GM23338 (cell line): ENCODE measurements around the gene TBC1D14. TPM values are rescaled to one million over a fixed set of nuclear protein-coding genes. Genes with fewer than 3 reads are reported as not detected.

Experiments used
- ATAC-seq: fragments of 200-7000 bp; cut with Tn5 transposase; 3 replicates; pipeline ENCODE4 v1.9.1; 2020
- DNase-seq: peaks from one replicate; pipeline ENCODE4 v3.0.0-alpha.2; 2015; ENCODE audit warnings: low spot score
- H2AFZ ChIP-seq: fragments of 200-600 bp; sonication (generic); 2 replicates; pipeline ENCODE4 v1.8.0; 2016; ENCODE audit warnings: antibody characterized with exemption, mild to moderate bottlenecking, moderate library complexity
- H3F3A ChIP-seq: fragments of 200-600 bp; sonication (generic); replicated peaks from 2 replicates; pipeline ENCODE4 v1.8.0; 2017; ENCODE audit warnings: antibody characterized with exemption, mixed run types, low read depth
- H3K27ac ChIP-seq: fragments of 200-600 bp; sonication (generic); 2 replicates; pipeline ENCODE4 v1.6.1; 2016; ENCODE audit warnings: low read depth
- H3K27me3 ChIP-seq: fragments of 200-600 bp; sonication (generic); 2 replicates; pipeline ENCODE4 v1.8.0; 2016; ENCODE audit warnings: mild to moderate bottlenecking, mixed run types, moderate library complexity; ENCODE audit not compliant: insufficient read depth
- H3K36me3 ChIP-seq: fragments of 200-600 bp; sonication (generic); 2 replicates; pipeline ENCODE4 v1.8.0; 2016; ENCODE audit warnings: mild to moderate bottlenecking; ENCODE audit not compliant: insufficient read depth
- H3K4me1 ChIP-seq: fragments of 200-600 bp; sonication (generic); 2 replicates; pipeline ENCODE4 v1.8.0; 2016; ENCODE audit warnings: mild to moderate bottlenecking, moderate library complexity; ENCODE audit not compliant: insufficient read depth
- H3K4me2 ChIP-seq: fragments of 200-600 bp; sonication (generic); 2 replicates; pipeline ENCODE4 v1.7.1; 2017; ENCODE audit warnings: mixed run types
- H3K4me3 ChIP-seq: fragments of 200-600 bp; sonication (generic); 2 replicates; pipeline ENCODE4 v1.6.1; 2016; ENCODE audit warnings: mixed run types
- H3K79me2 ChIP-seq: fragments of 200-600 bp; sonication (generic); replicated peaks from 2 replicates; pipeline ENCODE4 v1.8.0; 2017; ENCODE audit warnings: mild to moderate bottlenecking; ENCODE audit not compliant: insufficient read depth
- H3K9me2 ChIP-seq: fragments of 200-600 bp; sonication (generic); 2 replicates; pipeline ENCODE4 v1.8.0; 2017; ENCODE audit not compliant: insufficient read depth
- H4K20me1 ChIP-seq: fragments of 200-600 bp; sonication (generic); replicated peaks from 2 replicates; pipeline ENCODE4 v1.8.0; 2017; ENCODE audit warnings: mild to moderate bottlenecking; ENCODE audit not compliant: insufficient read depth
- H3K27ac Mint-ChIP-seq: 2 replicates; pipeline ENCODE4 v1.8.0; 2020; ENCODE audit warnings: inconsistent platforms, mild to moderate bottlenecking, moderate library complexity, mixed read lengths
- H3K27me3 Mint-ChIP-seq: 3 replicates; pipeline ENCODE4 v1.8.0; 2022; ENCODE audit warnings: low read depth, mild to moderate bottlenecking, moderate library complexity, mixed read lengths, inconsistent platforms; ENCODE audit not compliant: insufficient read depth, poor library complexity
- H3K36me3 Mint-ChIP-seq: 3 replicates; pipeline ENCODE4 v1.8.0; 2021; ENCODE audit warnings: low read depth, mild to moderate bottlenecking, inconsistent platforms, moderate library complexity, mixed read lengths
- H3K4me1 Mint-ChIP-seq: 3 replicates; pipeline ENCODE4 v1.8.0; 2020; ENCODE audit warnings: mild to moderate bottlenecking, inconsistent platforms, mixed read lengths
- H3K4me3 Mint-ChIP-seq: 3 replicates; pipeline ENCODE4 v1.8.0; 2021; ENCODE audit warnings: moderate library complexity, mild to moderate bottlenecking, inconsistent platforms, mixed read lengths
- H3K9me3 Mint-ChIP-seq: 3 replicates; pipeline ENCODE4 v1.8.0; 2020; ENCODE audit warnings: moderate library complexity, mild to moderate bottlenecking, inconsistent platforms, mixed read lengths
- CREB1 ChIP-seq: fragments of 250-450 bp; sonication (Bioruptor Pico); IDR thresholded peaks from 2 replicates; pipeline ENCODE4 v1.5.0; 2020; ENCODE audit warnings: low read depth, mild to moderate bottlenecking, moderate library complexity
- JUNB ChIP-seq: IDR thresholded peaks from one replicate; pipeline ENCODE4 v1.6.1; 2016; ENCODE audit warnings: antibody characterized with exemption; ENCODE audit not compliant: unreplicated experiment
- POLR2AphosphoS5 ChIP-seq: IDR thresholded peaks from 2 replicates; pipeline ENCODE4 v1.6.1; 2016; ENCODE audit warnings: antibody characterized with exemption, low read depth
- ZNF114 ChIP-seq: fragments of 250-450 bp; sonication (Bioruptor Pico); IDR thresholded peaks from 2 replicates; pipeline ENCODE4 v1.5.0; 2020; ENCODE audit warnings: mild to moderate bottlenecking, moderate library complexity
- ZNF331 ChIP-seq: fragments of 250-450 bp; sonication (Bioruptor Pico); IDR thresholded peaks from 2 replicates; pipeline ENCODE4 v1.5.0; 2020; ENCODE audit warnings: low read depth, mild to moderate bottlenecking, moderate library complexity
- polyA plus RNA-seq: library from polyadenylated mRNA; unstranded; fragments of >200 nt; fragmentation: Nextera tagmentation; extraction: Ambion mirVana; gene quantifications from 2 replicates; pipeline ENCODE4 v1.2.1, GENCODE V29; 2016
- total RNA-seq: library from RNA; depleted of rRNA; stranded (reverse); fragments of >200 nt; shearing (Covaris generic); gene quantifications from 2 replicates; pipeline ENCODE4 v1.2.3, GENCODE V29; 2014
- TF ChIP-seq, protein P1 (sequence below): fragments of 250-450 bp; sonication (Bioruptor Pico); IDR thresholded peaks from 2 replicates; pipeline ENCODE4 v1.5.0; 2020; ENCODE audit warnings: mild to moderate bottlenecking, moderate library complexity
- TF ChIP-seq, protein P2 (sequence below): IDR thresholded peaks from one replicate; pipeline ENCODE4 v1.6.1; 2018; ENCODE audit warnings: antibody characterized with exemption; ENCODE audit not compliant: unreplicated experiment

The TBC1D14 gene
- total and polyA plus RNA-seq, 2 experiments from 2014 or later: 18.2 to 59.7 TPM

DNA sequence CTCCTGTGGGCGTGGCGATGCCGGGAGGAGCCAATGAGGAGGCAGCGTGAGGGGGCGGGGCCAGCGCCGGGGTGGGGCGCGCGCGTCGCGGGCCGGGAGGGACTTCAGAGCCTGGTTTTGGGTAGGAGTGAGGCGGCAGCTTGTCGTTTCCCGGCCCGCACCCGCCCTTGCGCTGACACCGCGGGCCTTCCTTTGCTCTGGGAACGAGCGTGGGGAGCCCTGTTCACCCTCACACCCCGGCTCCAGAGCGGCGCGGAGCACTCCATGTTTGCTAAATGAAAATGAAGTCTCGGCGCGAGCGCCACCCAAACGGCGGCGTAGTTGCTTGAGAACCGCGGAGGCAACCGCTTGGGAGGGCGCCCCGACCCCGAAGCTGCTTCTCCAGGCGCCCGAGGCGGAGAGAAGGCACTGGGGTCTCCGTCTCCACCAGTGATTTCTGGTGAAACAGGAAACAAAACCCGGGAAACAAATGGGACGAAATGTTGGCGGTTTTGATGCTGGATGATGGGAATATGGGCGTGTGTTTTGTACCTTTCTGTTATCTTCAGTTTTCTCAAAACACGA lies 158.7 kb downstream of the TBC1D14 start (continued):
- TF ChIP-seq, protein P1, sequence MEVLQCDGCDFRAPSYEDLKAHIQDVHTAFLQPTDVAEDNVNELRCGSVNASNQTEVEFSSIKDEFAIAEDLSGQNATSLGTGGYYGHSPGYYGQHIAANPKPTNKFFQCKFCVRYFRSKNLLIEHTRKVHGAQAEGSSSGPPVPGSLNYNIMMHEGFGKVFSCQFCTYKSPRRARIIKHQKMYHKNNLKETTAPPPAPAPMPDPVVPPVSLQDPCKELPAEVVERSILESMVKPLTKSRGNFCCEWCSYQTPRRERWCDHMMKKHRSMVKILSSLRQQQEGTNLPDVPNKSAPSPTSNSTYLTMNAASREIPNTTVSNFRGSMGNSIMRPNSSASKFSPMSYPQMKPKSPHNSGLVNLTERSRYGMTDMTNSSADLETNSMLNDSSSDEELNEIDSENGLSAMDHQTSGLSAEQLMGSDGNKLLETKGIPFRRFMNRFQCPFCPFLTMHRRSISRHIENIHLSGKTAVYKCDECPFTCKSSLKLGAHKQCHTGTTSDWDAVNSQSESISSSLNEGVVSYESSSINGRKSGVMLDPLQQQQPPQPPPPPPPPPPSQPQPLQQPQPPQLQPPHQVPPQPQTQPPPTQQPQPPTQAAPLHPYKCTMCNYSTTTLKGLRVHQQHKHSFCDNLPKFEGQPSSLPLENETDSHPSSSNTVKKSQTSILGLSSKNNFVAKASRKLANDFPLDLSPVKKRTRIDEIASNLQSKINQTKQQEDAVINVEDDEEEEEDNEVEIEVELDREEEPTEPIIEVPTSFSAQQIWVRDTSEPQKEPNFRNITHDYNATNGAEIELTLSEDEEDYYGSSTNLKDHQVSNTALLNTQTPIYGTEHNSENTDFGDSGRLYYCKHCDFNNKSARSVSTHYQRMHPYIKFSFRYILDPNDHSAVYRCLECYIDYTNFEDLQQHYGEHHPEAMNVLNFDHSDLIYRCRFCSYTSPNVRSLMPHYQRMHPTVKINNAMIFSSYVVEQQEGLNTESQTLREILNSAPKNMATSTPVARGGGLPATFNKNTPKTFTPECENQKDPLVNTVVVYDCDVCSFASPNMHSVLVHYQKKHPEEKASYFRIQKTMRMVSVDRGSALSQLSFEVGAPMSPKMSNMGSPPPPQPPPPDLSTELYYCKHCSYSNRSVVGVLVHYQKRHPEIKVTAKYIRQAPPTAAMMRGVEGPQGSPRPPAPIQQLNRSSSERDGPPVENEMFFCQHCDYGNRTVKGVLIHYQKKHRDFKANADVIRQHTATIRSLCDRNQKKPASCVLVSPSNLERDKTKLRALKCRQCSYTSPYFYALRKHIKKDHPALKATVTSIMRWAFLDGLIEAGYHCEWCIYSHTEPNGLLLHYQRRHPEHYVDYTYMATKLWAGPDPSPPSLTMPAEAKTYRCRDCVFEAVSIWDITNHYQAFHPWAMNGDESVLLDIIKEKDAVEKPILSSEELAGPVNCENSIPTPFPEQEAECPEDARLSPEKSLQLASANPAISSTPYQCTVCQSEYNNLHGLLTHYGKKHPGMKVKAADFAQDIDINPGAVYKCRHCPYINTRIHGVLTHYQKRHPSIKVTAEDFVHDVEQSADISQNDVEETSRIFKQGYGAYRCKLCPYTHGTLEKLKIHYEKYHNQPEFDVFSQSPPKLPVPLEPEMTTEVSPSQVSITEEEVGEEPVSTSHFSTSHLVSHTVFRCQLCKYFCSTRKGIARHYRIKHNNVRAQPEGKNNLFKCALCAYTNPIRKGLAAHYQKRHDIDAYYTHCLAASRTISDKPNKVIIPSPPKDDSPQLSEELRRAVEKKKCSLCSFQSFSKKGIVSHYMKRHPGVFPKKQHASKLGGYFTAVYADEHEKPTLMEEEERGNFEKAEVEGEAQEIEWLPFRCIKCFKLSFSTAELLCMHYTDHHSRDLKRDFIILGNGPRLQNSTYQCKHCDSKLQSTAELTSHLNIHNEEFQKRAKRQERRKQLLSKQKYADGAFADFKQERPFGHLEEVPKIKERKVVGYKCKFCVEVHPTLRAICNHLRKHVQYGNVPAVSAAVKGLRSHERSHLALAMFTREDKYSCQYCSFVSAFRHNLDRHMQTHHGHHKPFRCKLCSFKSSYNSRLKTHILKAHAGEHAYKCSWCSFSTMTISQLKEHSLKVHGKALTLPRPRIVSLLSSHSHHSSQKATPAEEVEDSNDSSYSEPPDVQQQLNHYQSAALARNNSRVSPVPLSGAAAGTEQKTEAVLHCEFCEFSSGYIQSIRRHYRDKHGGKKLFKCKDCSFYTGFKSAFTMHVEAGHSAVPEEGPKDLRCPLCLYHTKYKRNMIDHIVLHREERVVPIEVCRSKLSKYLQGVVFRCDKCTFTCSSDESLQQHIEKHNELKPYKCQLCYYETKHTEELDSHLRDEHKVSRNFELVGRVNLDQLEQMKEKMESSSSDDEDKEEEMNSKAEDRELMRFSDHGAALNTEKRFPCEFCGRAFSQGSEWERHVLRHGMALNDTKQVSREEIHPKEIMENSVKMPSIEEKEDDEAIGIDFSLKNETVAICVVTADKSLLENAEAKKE (CRISPR knock-in tag): no peak
- TF ChIP-seq JUNB: no peak
- TF ChIP-seq ZNF331 (CRISPR knock-in tag): no peak
- no peak for TF ChIP-seq CREB1 (CRISPR knock-in tag)

DNA sequence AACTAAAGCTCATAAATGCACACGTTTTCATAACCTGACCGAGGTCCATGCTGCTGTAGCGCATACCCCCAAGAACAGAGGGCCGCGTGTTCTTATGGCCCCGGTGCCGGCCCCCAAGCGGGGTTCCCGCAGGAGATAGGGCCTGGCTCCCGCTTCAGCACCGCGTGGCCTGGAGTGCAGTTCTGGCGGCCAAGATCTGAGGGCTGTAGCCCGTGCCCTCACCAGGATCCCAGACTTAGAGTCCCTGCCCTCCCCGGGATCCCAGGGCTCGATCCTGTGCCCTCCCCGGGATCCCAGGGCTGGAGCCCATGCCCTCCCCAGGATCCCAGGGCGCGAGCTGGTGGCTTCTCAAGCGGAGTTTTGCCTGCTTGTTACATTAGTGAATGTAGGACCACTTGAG lies 159.3 kb downstream of the TBC1D14 start:
- peak overlapping the region; percentile 39; the same call in 1 of the 2 replicates for H3K27ac Mint-ChIP-seq
- Histone ChIP-seq H3K4me3 (peak overlapping the region; percentile 72), H3K27me3 (peaks cover 21% of the 10 kb centered on the region), H3F3A (no peaks in the 10 kb centered on the region), H3K9me2 (no peaks in the 10 kb centered on the region), H3K4me1 (peaks cover 20% of the 10 kb centered on the region; the same call in 1 of the 2 replicates), H4K20me1 (peaks cover 27% of the 10 kb centered on the region), H3K27ac (no peak overlapping the region), H3K79me2 (peaks cover 36% of the 10 kb centered on the region), H2AFZ (peak overlapping the region; percentile 90), H3K36me3 (peaks cover 3% of the 10 kb centered on the region; the same call in 1 of the 2 replicates), H3K4me2 (peak overlapping the region; percentile 89)
- TF ChIP-seq POLR2AphosphoS5 (no peak), ZNF114 (no peak)
- TF ChIP-seq, protein P2, sequence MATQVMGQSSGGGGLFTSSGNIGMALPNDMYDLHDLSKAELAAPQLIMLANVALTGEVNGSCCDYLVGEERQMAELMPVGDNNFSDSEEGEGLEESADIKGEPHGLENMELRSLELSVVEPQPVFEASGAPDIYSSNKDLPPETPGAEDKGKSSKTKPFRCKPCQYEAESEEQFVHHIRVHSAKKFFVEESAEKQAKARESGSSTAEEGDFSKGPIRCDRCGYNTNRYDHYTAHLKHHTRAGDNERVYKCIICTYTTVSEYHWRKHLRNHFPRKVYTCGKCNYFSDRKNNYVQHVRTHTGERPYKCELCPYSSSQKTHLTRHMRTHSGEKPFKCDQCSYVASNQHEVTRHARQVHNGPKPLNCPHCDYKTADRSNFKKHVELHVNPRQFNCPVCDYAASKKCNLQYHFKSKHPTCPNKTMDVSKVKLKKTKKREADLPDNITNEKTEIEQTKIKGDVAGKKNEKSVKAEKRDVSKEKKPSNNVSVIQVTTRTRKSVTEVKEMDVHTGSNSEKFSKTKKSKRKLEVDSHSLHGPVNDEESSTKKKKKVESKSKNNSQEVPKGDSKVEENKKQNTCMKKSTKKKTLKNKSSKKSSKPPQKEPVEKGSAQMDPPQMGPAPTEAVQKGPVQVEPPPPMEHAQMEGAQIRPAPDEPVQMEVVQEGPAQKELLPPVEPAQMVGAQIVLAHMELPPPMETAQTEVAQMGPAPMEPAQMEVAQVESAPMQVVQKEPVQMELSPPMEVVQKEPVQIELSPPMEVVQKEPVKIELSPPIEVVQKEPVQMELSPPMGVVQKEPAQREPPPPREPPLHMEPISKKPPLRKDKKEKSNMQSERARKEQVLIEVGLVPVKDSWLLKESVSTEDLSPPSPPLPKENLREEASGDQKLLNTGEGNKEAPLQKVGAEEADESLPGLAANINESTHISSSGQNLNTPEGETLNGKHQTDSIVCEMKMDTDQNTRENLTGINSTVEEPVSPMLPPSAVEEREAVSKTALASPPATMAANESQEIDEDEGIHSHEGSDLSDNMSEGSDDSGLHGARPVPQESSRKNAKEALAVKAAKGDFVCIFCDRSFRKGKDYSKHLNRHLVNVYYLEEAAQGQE: peak; percentile 30
- peak overlapping the region; percentile 92 for H3K4me3 Mint-ChIP-seq
- H3K36me3 Mint-ChIP-seq: peaks cover 17% of the 10 kb centered on the region
- DNase-seq (peak; percentile 80), ATAC-seq (peak; percentile 53)
- peaks cover 20% of the 10 kb centered on the region for H3K4me1 Mint-ChIP-seq
- H3K9me3 Mint-ChIP-seq: no peaks in the 10 kb centered on the region; the same call in 2 of the 3 replicates
- peaks cover 15% of the 10 kb centered on the region for H3K27me3 Mint-ChIP-seq
